ENCODE data around the gene GSG1.

The GSG1 gene

GRCh38 chr12:13101821-13102375, 1.6 kb downstream of the GSG1 start:
- Histone ChIP-seq H3K36me3 (no peaks in the 10 kb centered on the region), H3K4me3 (ENCODE audit: low read depth in 1 of 2, low read length in 1 of 2) (peak overlapping the region; percentile 63 to 73), H3K27ac (peak overlapping the region; percentile 70), H3K27me3 (no peaks in the 10 kb centered on the region), H3K9me3 (no peaks in the 10 kb centered on the region), H3K4me1 (ENCODE audit: control insufficient read depth in 1 of 2, insufficient read depth in 1 of 2, low read depth in 1 of 2, low read length in 1 of 2) (peaks cover 27 to 45% of the 10 kb centered on the region in 2 experiments)
- TF ChIP-seq CTCF (IDR thresholded peaks at IDR 0.05), result no peak

- peak overlapping the region; percentile 70 for H3K27ac ChIP-seq
- H3K9me3 ChIP-seq, result no peaks in the 10 kb centered on the region
- H3K27me3 ChIP-seq, result no peaks in the 10 kb centered on the region
- peak overlapping the region; percentile 63 to 73 for H3K4me3 ChIP-seq (ENCODE audit: low read depth in 1 of 2, low read length in 1 of 2)
- peaks cover 27 to 46% of the 10 kb centered on the region in 2 experiments for H3K4me1 ChIP-seq (ENCODE audit: control insufficient read depth in 1 of 2, insufficient read depth in 1 of 2, low read depth in 1 of 2, low read length in 1 of 2)
- TF ChIP-seq CTCF (IDR thresholded peaks at IDR 0.05), result peak; percentile 54
- no peaks in the 10 kb centered on the region for H3K36me3 ChIP-seq
These were observed 2.3 kb downstream of the GSG1 start for GRCh38 chr12:13100882-13101769.

- Histone ChIP-seq H3K4me3 (ENCODE audit: low read depth in 1 of 2, low read length in 1 of 2) (peak overlapping the region; percentile 63 to 73), H3K27ac (peak overlapping the region; percentile 70), H3K9me3 (no peaks in the 10 kb centered on the region), H3K4me1 (ENCODE audit: control insufficient read depth in 1 of 2, insufficient read depth in 1 of 2, low read depth in 1 of 2, low read length in 1 of 2) (peaks cover 27 to 46% of the 10 kb centered on the region in 2 experiments), H3K36me3 (no peaks in the 10 kb centered on the region), H3K27me3 (no peaks in the 10 kb centered on the region)
- no peak for TF ChIP-seq CTCF (IDR thresholded peaks at IDR 0.05)
These were observed 2.9 kb downstream of the GSG1 start for GRCh38 chr12:13100605-13100881.

- Histone ChIP-seq H3K27ac (peak overlapping the region; percentile 70), H3K36me3 (no peaks in the 10 kb centered on the region), H3K27me3 (no peaks in the 10 kb centered on the region), H3K4me1 (ENCODE audit: control insufficient read depth in 1 of 2, insufficient read depth in 1 of 2, low read depth in 1 of 2, low read length in 1 of 2) (peaks cover 27 to 46% of the 10 kb centered on the region in 2 experiments), H3K4me3 (ENCODE audit: low read depth in 1 of 2, low read length in 1 of 2) (peak overlapping the region in 1 of 2 experiments; percentile 73), H3K9me3 (no peaks in the 10 kb centered on the region)
- TF ChIP-seq CTCF (IDR thresholded peaks at IDR 0.05), result no peak
These were observed 3.4 kb downstream of the GSG1 start for GRCh38 chr12:13099844-13100604.

GRCh38 chr12:13099066-13099843, 4.2 kb downstream of the GSG1 start:
- no peaks in the 10 kb centered on the region for H3K9me3 ChIP-seq
- peaks cover 27 to 46% of the 10 kb centered on the region in 2 experiments for H3K4me1 ChIP-seq (ENCODE audit: control insufficient read depth in 1 of 2, insufficient read depth in 1 of 2, low read depth in 1 of 2, low read length in 1 of 2)
- no peak for TF ChIP-seq CTCF (IDR thresholded peaks at IDR 0.05)
- H3K36me3 ChIP-seq, result no peaks in the 10 kb centered on the region
- H3K27me3 ChIP-seq, result no peaks in the 10 kb centered on the region
- H3K4me3 ChIP-seq (ENCODE audit: low read depth in 1 of 2, low read length in 1 of 2), result no peak overlapping the region
- H3K27ac ChIP-seq, result peak overlapping the region; percentile 93

Data from neutrophil (primary cell).